H54 (cell line): ENCODE data around the gene CDX2.

ENCODE experiments used
- DNase-seq: peaks from one replicate; pipeline ENCODE4 v3.0.0; 2011; ENCODE audit warnings: low spot score, mixed read lengths; ENCODE audit not compliant: insufficient read length
- FAIRE-seq: peaks from 3 replicates; lab custom pipeline; 2011; peaks lifted over from hg19 to GRCh38; lab: Jason Lieb, UNC
- POLR2A ChIP-seq: IDR thresholded peaks from 2 replicates; pipeline ENCODE4 v1.6.1; 2011; ENCODE audit warnings: low read depth, mild to moderate bottlenecking, low read length

The CDX2 gene

GRCh38 chr13:27924529-27925141 lies 44.5 kb downstream of the CDX2 start:
- TF ChIP-seq POLR2A, result no peak
- DNase-seq (no peak), FAIRE-seq (no peak)

- no peak for FAIRE-seq
- no peak for TF ChIP-seq POLR2A
- DNase-seq, result no peak
Measured at GRCh38 chr13:27923794-27924528, 45.2 kb downstream of the CDX2 start.

GRCh38 chr13:27922883-27923612 lies 46.1 kb downstream of the CDX2 start:
- FAIRE-seq, result no peak
- DNase-seq, result no peak
- no peak for TF ChIP-seq POLR2A

GRCh38 chr13:27921961-27922882 lies 46.9 kb downstream of the CDX2 start:
- FAIRE-seq (no peak), DNase-seq (no peak)
- TF ChIP-seq POLR2A, result no peak

GRCh38 chr13:27921421-27921960 lies 47.6 kb downstream of the CDX2 start:
- DNase-seq (no peak), FAIRE-seq (no peak)
- TF ChIP-seq POLR2A, result no peak

GRCh38 chr13:27920677-27921420 lies 48.3 kb downstream of the CDX2 start:
- FAIRE-seq, result no peak
- TF ChIP-seq POLR2A, result no peak
- no peak for DNase-seq

- DNase-seq (no peak), FAIRE-seq (no peak)
- TF ChIP-seq POLR2A, result no peak
Measured at GRCh38 chr13:27919934-27920676, 49.0 kb downstream of the CDX2 start, which contains the start of gene PDX1. Gene PDX1 (plus strand): TSS chr13:27920000. CDS start chr13:27920139, 139 bp downstream.

GRCh38 chr13:27919659-27919933 lies 49.5 kb downstream of the CDX2 start:
- no peak for TF ChIP-seq POLR2A
- DNase-seq, result no peak

GRCh38 chr13:27918918-27919658 lies 50.0 kb downstream of the CDX2 start:
- DNase-seq, result no peak
- TF ChIP-seq POLR2A, result no peak
- no peak for FAIRE-seq

More at GRCh38 chr13:27919659-27919933, 49.5 kb downstream of the CDX2 start:
- no peak for FAIRE-seq

GRCh38 chr13:27918041-27918917 lies 50.8 kb downstream of the CDX2 start:
- TF ChIP-seq POLR2A, result no peak
- DNase-seq, result no peak
- no peak for FAIRE-seq
